HEK293 (cell line): ENCODE results near the gene ENO4.

ENCODE experiments used
- EGR2 ChIP-seq: fragments of 450-650 bp; formaldehyde crosslinking; IDR thresholded peaks from 2 replicates; pipeline ENCODE4 v1.5.1; 2016; ENCODE audit warnings: low read depth, missing biosample characterization, missing genetic modification characterization
- FEZF1 ChIP-seq: fragments of 450-650 bp; formaldehyde crosslinking; IDR thresholded peaks from 2 replicates; pipeline ENCODE4 v1.5.1; 2016; ENCODE audit warnings: missing biosample characterization, missing genetic modification characterization
- PRDM10 ChIP-seq: fragments of 450-650 bp; formaldehyde crosslinking; IDR thresholded peaks from 2 replicates; pipeline ENCODE4 v1.5.1; 2016; ENCODE audit warnings: missing biosample characterization, missing genetic modification characterization
- PRDM6 ChIP-seq: fragments of 450-650 bp; formaldehyde crosslinking; IDR thresholded peaks from 2 replicates; pipeline ENCODE4 v1.5.1; 2017; ENCODE audit warnings: missing biosample characterization, missing genetic modification characterization
- SP3 ChIP-seq: fragments of 450-650 bp; formaldehyde crosslinking; IDR thresholded peaks from 2 replicates; pipeline ENCODE4 v1.5.1; 2016; ENCODE audit warnings: missing biosample characterization, missing genetic modification characterization
- ZBTB48 ChIP-seq: fragments of 450-650 bp; formaldehyde crosslinking; IDR thresholded peaks from 2 replicates; pipeline ENCODE4 v1.5.1; 2016; ENCODE audit warnings: missing biosample characterization, missing genetic modification characterization
- ZBTB49 ChIP-seq: fragments of 450-650 bp; formaldehyde crosslinking; IDR thresholded peaks from 2 replicates; pipeline ENCODE4 v1.5.1; 2016; ENCODE audit warnings: missing biosample characterization, missing genetic modification characterization, low read depth
- ZNF138 ChIP-seq: fragments of 450-650 bp; formaldehyde crosslinking; IDR thresholded peaks from 2 replicates; pipeline ENCODE4 v1.5.1; 2016; ENCODE audit warnings: missing biosample characterization, missing genetic modification characterization, borderline replicate concordance
- ZNF169 ChIP-seq: fragments of 450-650 bp; formaldehyde crosslinking; IDR thresholded peaks from 2 replicates; pipeline ENCODE4 v1.5.1; 2016; ENCODE audit warnings: missing biosample characterization, missing genetic modification characterization
- ZNF2 ChIP-seq: fragments of 450-650 bp; formaldehyde crosslinking; IDR thresholded peaks from 2 replicates; pipeline ENCODE4 v1.5.1; 2016; ENCODE audit warnings: missing biosample characterization, missing genetic modification characterization
- ZNF302 ChIP-seq: fragments of 450-650 bp; formaldehyde crosslinking; IDR thresholded peaks from 2 replicates; pipeline ENCODE4 v1.5.1; 2016; ENCODE audit warnings: missing biosample characterization, missing genetic modification characterization, low read depth
- ZNF341 ChIP-seq: fragments of 450-650 bp; formaldehyde crosslinking; IDR thresholded peaks from 2 replicates; pipeline ENCODE4; 2016; ENCODE audit warnings: low read depth, missing biosample characterization, missing genetic modification characterization
- ZNF433 ChIP-seq: fragments of 450-650 bp; formaldehyde crosslinking; IDR thresholded peaks from 2 replicates; pipeline ENCODE4 v1.5.1; 2016; ENCODE audit warnings: missing biosample characterization, missing genetic modification characterization, low read depth
- ZNF555 ChIP-seq: fragments of 450-650 bp; formaldehyde crosslinking; conservative IDR thresholded peaks from 2 replicates; pipeline ENCODE4 v1.5.1; 2017; ENCODE audit warnings: missing biosample characterization, mild to moderate bottlenecking, missing genetic modification characterization, inconsistent platforms
- ZNF580 ChIP-seq: fragments of 450-650 bp; formaldehyde crosslinking; IDR thresholded peaks from 2 replicates; pipeline ENCODE4 v1.5.1; 2016; ENCODE audit warnings: missing biosample characterization, missing genetic modification characterization
- ZNF76 ChIP-seq: fragments of 450-650 bp; formaldehyde crosslinking; IDR thresholded peaks from 2 replicates; pipeline ENCODE4; 2016; ENCODE audit warnings: low read depth, missing biosample characterization, missing genetic modification characterization, borderline replicate concordance
- TF ChIP-seq, protein P1 (sequence below): sonication (generic); formaldehyde crosslinking; IDR thresholded peaks from 2 replicates; pipeline ENCODE4 v1.8.1; 2022; ENCODE audit warnings: mild to moderate bottlenecking, moderate library complexity, missing genetic modification reagents
- TF ChIP-seq, protein P2 (sequence below): fragments of 450-650 bp; IDR thresholded peaks from 2 replicates; pipeline ENCODE4 v1.5.1; 2018; ENCODE audit warnings: missing biosample characterization, mild to moderate bottlenecking, missing genetic modification characterization
- TF ChIP-seq, protein P3 (sequence below): fragments of 450-650 bp; formaldehyde crosslinking; IDR thresholded peaks from 2 replicates; pipeline ENCODE4 v1.5.0; 2017; ENCODE audit warnings: missing biosample characterization, missing genetic modification characterization, borderline replicate concordance
- TF ChIP-seq, protein P4 (sequence below): fragments of 450-650 bp; formaldehyde crosslinking; IDR thresholded peaks from 2 replicates; pipeline ENCODE4 v1.5.1; 2016; ENCODE audit warnings: missing biosample characterization, missing genetic modification characterization

ENO4 gene

GRCh38 chr10:116849248-116850057 is at the start of gene ENO4 (continued):
- TF ChIP-seq PRDM10 (tag by site-specific recombination) (peak; percentile 65), ZNF433 (tag by site-specific recombination) (no peak), ZNF169 (tag by site-specific recombination) (no peak), ZNF302 (no peak), ZNF138 (tag by site-specific recombination) (no peak), ZNF580 (peak; percentile 41; the same call in 1 of the 2 replicates), FEZF1 (tag by site-specific recombination) (peak; percentile 75), ZNF76 (tag by site-specific recombination) (peak; percentile 36; the same call in 1 of the 2 replicates), ZBTB49 (tag by site-specific recombination) (no peak), ZNF2 (0 out of 2 replicates have a peak, but pooled peaks have one; percentile 32), PRDM6 (tag by site-specific recombination) (no peak), ZNF341 (tag by site-specific recombination) (peak; percentile 59), EGR2 (tag by site-specific recombination) (0 out of 2 replicates have a peak, but pooled peaks have one; percentile 16), ZNF555 (no peak), SP3 (tag by site-specific recombination) (peak; percentile 38; the same call in 1 of the 2 replicates), ZBTB48 (tag by site-specific recombination) (peak; percentile 73; the same call in 1 of the 2 replicates)
- TF ChIP-seq, protein P1, sequence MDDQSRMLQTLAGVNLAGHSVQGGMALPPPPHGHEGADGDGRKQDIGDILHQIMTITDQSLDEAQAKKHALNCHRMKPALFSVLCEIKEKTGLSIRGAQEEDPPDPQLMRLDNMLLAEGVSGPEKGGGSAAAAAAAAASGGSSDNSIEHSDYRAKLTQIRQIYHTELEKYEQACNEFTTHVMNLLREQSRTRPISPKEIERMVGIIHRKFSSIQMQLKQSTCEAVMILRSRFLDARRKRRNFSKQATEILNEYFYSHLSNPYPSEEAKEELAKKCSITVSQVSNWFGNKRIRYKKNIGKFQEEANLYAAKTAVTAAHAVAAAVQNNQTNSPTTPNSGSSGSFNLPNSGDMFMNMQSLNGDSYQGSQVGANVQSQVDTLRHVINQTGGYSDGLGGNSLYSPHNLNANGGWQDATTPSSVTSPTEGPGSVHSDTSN: 0 out of 2 replicates have a peak, but pooled peaks have one; percentile 17
- TF ChIP-seq, protein P2, sequence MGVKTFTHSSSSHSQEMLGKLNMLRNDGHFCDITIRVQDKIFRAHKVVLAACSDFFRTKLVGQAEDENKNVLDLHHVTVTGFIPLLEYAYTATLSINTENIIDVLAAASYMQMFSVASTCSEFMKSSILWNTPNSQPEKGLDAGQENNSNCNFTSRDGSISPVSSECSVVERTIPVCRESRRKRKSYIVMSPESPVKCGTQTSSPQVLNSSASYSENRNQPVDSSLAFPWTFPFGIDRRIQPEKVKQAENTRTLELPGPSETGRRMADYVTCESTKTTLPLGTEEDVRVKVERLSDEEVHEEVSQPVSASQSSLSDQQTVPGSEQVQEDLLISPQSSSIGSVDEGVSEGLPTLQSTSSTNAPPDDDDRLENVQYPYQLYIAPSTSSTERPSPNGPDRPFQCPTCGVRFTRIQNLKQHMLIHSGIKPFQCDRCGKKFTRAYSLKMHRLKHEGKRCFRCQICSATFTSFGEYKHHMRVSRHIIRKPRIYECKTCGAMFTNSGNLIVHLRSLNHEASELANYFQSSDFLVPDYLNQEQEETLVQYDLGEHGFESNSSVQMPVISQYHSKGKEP (tag by site-specific recombination): 0 out of 2 replicates have a peak, but pooled peaks have one; percentile 6
- TF ChIP-seq, protein P3, sequence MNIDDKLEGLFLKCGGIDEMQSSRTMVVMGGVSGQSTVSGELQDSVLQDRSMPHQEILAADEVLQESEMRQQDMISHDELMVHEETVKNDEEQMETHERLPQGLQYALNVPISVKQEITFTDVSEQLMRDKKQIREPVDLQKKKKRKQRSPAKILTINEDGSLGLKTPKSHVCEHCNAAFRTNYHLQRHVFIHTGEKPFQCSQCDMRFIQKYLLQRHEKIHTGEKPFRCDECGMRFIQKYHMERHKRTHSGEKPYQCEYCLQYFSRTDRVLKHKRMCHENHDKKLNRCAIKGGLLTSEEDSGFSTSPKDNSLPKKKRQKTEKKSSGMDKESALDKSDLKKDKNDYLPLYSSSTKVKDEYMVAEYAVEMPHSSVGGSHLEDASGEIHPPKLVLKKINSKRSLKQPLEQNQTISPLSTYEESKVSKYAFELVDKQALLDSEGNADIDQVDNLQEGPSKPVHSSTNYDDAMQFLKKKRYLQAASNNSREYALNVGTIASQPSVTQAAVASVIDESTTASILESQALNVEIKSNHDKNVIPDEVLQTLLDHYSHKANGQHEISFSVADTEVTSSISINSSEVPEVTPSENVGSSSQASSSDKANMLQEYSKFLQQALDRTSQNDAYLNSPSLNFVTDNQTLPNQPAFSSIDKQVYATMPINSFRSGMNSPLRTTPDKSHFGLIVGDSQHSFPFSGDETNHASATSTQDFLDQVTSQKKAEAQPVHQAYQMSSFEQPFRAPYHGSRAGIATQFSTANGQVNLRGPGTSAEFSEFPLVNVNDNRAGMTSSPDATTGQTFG (tag by site-specific recombination): no peak
- TF ChIP-seq, protein P4, sequence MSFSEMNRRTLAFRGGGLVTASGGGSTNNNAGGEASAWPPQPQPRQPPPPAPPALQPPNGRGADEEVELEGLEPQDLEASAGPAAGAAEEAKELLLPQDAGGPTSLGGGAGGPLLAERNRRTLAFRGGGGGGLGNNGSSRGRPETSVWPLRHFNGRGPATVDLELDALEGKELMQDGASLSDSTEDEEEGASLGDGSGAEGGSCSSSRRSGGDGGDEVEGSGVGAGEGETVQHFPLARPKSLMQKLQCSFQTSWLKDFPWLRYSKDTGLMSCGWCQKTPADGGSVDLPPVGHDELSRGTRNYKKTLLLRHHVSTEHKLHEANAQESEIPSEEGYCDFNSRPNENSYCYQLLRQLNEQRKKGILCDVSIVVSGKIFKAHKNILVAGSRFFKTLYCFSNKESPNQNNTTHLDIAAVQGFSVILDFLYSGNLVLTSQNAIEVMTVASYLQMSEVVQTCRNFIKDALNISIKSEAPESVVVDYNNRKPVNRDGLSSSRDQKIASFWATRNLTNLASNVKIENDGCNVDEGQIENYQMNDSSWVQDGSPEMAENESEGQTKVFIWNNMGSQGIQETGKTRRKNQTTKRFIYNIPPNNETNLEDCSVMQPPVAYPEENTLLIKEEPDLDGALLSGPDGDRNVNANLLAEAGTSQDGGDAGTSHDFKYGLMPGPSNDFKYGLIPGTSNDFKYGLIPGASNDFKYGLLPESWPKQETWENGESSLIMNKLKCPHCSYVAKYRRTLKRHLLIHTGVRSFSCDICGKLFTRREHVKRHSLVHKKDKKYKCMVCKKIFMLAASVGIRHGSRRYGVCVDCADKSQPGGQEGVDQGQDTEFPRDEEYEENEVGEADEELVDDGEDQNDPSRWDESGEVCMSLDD (tag by site-specific recombination): 0 out of 2 replicates have a peak, but pooled peaks have one; percentile 53
